Adrenal gland (tissue), 12 donors: ENCODE data around the gene ATXN10. TPM values are rescaled to one million over a fixed set of nuclear protein-coding genes. Genes with fewer than 3 reads are reported as not detected.

Experiments
- DNase-seq, 7 donors: peaks; one replicate each; pipeline ENCODE4 v3.0.0-alpha.2; 2019 to 2020
- H3K27ac ChIP-seq, 5 donors: fragments of 200-600 bp; sonication (generic) in 4 of 5; 1 replicate in 3 of 5; 2 replicates in 2 of 5; pipeline versions ENCODE4 v1.5.1 to v1.8.0; 2016 to 2020; ENCODE audit warnings: mild to moderate bottlenecking in 1 of 5
- H3K27me3 ChIP-seq: fragments of 200-600 bp; 2 replicates; pipeline ENCODE4 v1.8.0; 2021
- H3K36me3 ChIP-seq, 2 donors: fragments of 200-600 bp; replicated peaks in 1 of 2; 1 replicate in 1 of 2; 2 replicates in 1 of 2; pipeline versions ENCODE4 v1.5.1 to v1.8.0; 2018 to 2022
- H3K4me1 ChIP-seq, 2 donors: fragments of 200-600 bp; replicated peaks in 1 of 2; 1 replicate in 1 of 2; 2 replicates in 1 of 2; pipeline versions ENCODE4 v1.5.1 to v1.8.0; 2018 to 2021
- H3K4me3 ChIP-seq, 4 donors: fragments of 200-600 bp; sonication (generic) in 3 of 4; one replicate each; pipeline ENCODE4 v1.5.1; 2016 to 2018
- H3K9me3 ChIP-seq, 3 donors: fragments of 200-600 bp; sonication (generic) in 1 of 3; replicated peaks in 1 of 3; 1 replicate in 2 of 3; 2 replicates in 1 of 3; pipeline versions ENCODE4 v1.5.1 to v1.8.0; 2016 to 2021
- CTCF ChIP-seq, 6 experiments: fragments of 450-650 bp in 4 of 6; fragments of 200-600 bp in 2 of 6; sonication (generic) in 1 of 6; IDR thresholded peaks; 1 replicate in 5 of 6; 2 replicates in 1 of 6; pipeline versions ENCODE4 v1.5.1 to v1.8.0; 2016 to 2021; ENCODE audit warnings: antibody characterized with exemption in 6 of 6, mild to moderate bottlenecking in 2 of 6, moderate library complexity in 1 of 6
- POLR2A ChIP-seq, 2 donors: fragments of 450-650 bp; IDR thresholded peaks; one replicate each; pipeline ENCODE4 v1.6.1; 2017; ENCODE audit warnings: antibody characterized with exemption in 2 of 2, mild to moderate bottlenecking in 2 of 2, moderate library complexity in 1 of 2
- WGBS, 4 donors: extraction: QIAGEN DNeasy Blood & Tissue Kit in 2 of 4; methylation state at CpG; one replicate each; pipeline versions ENCODE4 v1.1.5 to v1.1.7; 2013 to 2017; 5-methylcytosine and 5-hydroxymethylcytosine counted together
- intact Hi-C, 2 donors: fragments of 100-400 bp; cut with DNase I; formaldehyde crosslinking; loops; one replicate each; pipeline versions ENCODE4 v1.14.1 to v1.15.0; 2022 to 2023
- polyA plus RNA-seq, 3 donors: library from polyadenylated mRNA; stranded (reverse); fragments of 200-250 nt in 2 of 3; fragments of 350-450 nt in 1 of 3; fragmentation: Illumina TruSeq in 1 of 3; extraction: RNeasy Lipid Tissue Mini Kit (QIAGEN cat#74804) in 1 of 3; gene quantifications; one replicate each; pipeline ENCODE4 v1.2.3, GENCODE V29; 2013 to 2014
- total RNA-seq, 9 donors: library from RNA; depleted of rRNA in 4 of 9; stranded (reverse); fragments of >200 nt in 4 of 9; fragments of 120-200 nt in 1 of 9; fragmentation: NEBNext Ultra II Directional in 1 of 9; extraction: Animal tissue kit (Norgen Biotek cat#: 25700) in 1 of 9; gene quantifications; one replicate each; pipeline versions ENCODE4 v1.1.0 to v1.2.4, GENCODE V29; 2013 to 2023
- donor health status: healthy with polysubstance abuse.
- donor health status: Bipolar disorder and iron deficiency.
- donor health status: DM: yes; HTN: yes; CAD: no.
- donor health status: DM: no; HTN: no; CAD: no.
- donor health status: DM: no; HTN: no; CAD: no.
- donor health status: DM: yes; HTN: yes; CAD: no.

Gene ATXN10
- total and polyA plus RNA-seq, 12 donors, result 21.2 to 306 (median 165) TPM

GRCh38 chr22:45889539-45890350, 218.1 kb downstream of the ATXN10 start:
- Histone ChIP-seq H3K4me3 (no peak overlapping the region), H3K36me3 (no peaks in the 10 kb centered on the region), H3K4me1 (no peaks in the 10 kb centered on the region), H3K27me3 (peaks cover 31% of the 10 kb centered on the region), H3K9me3 (no peaks in the 10 kb centered on the region), H3K27ac (no peak overlapping the region)
- WGBS, 4 donors, result 20 to 21% (median 20%) methylated on average over 7 to 56 of the region's 56 CpGs
- TF ChIP-seq POLR2A (IDR thresholded peaks at IDR 0.05) (no peak), CTCF (IDR thresholded peaks at IDR 0.05) (no peak)
- no peak for DNase-seq
- intact Hi-C loops, result no loop called here

GRCh38 chr22:45890351-45890635, 218.7 kb downstream of the ATXN10 start:
- peaks cover 31% of the 10 kb centered on the region for H3K27me3 ChIP-seq
- H3K9me3 ChIP-seq, result no peaks in the 10 kb centered on the region
- TF ChIP-seq CTCF (IDR thresholded peaks at IDR 0.05), result no peak
- no peak for TF ChIP-seq POLR2A (IDR thresholded peaks at IDR 0.05)
- intact Hi-C loops, result no loop called here
- H3K4me3 ChIP-seq, result no peak overlapping the region
- no peaks in the 10 kb centered on the region for H3K36me3 ChIP-seq
- no peaks in the 10 kb centered on the region for H3K4me1 ChIP-seq
- no peak overlapping the region for H3K27ac ChIP-seq
- DNase-seq, result no peak
- 84 to 90% (median 89%) methylated on average over 6 to 26 of the region's 26 CpGs for WGBS, 4 donors

- Histone ChIP-seq H3K9me3 (no peaks in the 10 kb centered on the region), H3K36me3 (no peaks in the 10 kb centered on the region), H3K4me3 (no peak overlapping the region), H3K27me3 (peaks cover 31% of the 10 kb centered on the region), H3K27ac (no peak overlapping the region), H3K4me1 (no peaks in the 10 kb centered on the region)
- intact Hi-C loops, result no loop called here
- no peak for TF ChIP-seq CTCF (IDR thresholded peaks at IDR 0.05)
- no peak for TF ChIP-seq POLR2A (IDR thresholded peaks at IDR 0.05)
- 67 to 83% (median 79%) methylated on average over 36 to 37 of the region's 37 CpGs for WGBS, 4 donors
- DNase-seq, result no peak
These were observed 219.4 kb downstream of the ATXN10 start for GRCh38 chr22:45891021-45891421.

GRCh38 chr22:45891471-45891995, 219.9 kb downstream of the ATXN10 start:
- Histone ChIP-seq H3K27ac (no peak overlapping the region), H3K27me3 (peaks cover 31% of the 10 kb centered on the region), H3K36me3 (no peaks in the 10 kb centered on the region), H3K9me3 (no peaks in the 10 kb centered on the region), H3K4me1 (no peaks in the 10 kb centered on the region), H3K4me3 (no peak overlapping the region)
- DNase-seq, result no peak
- TF ChIP-seq CTCF (IDR thresholded peaks at IDR 0.05) (no peak), POLR2A (IDR thresholded peaks at IDR 0.05) (no peak)
- intact Hi-C loops, result no loop called here
- WGBS, 4 donors, result 51 to 69% (median 63%) methylated on average over 16 to 25 of the region's 25 CpGs
